GM18508 (cell line): Measurements from ENCODE around the gene NFIA.

ENCODE experiments used
- ATAC-seq: cut with Tn5 transposase; IDR thresholded peaks from one replicate; pipeline ENCODE4 v1.9.1; 2021; ENCODE audit warnings: moderate number of reproducible peaks; ENCODE audit not compliant: insufficient read depth, unreplicated experiment

NFIA gene

DNA sequence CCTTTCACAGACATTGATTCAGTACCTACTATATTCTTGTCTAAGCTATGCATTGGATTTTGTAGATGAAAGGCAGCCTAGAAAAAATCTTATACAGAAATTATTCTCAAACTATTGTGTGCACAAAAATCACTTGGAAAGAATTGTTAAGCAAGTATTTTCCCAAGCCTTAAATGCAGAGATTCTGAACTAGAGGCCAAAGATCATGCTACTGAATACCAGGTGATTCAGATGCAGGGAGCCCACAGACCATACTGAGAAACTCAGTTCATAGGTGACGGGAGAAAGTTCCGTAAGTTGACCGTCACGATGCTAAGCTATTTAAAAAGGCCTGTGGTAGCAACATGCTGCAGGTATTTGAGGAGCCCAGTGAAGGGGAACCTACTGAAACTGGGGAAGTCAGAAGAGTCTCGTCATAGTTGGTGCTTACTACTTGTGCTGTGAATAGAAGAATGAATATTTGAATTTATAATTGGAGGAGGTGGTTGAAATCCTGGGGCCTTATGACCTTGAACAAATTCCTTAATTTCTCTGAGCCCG, 150.8 kb downstream of the NFIA start:
- no peak for ATAC-seq

DNA sequence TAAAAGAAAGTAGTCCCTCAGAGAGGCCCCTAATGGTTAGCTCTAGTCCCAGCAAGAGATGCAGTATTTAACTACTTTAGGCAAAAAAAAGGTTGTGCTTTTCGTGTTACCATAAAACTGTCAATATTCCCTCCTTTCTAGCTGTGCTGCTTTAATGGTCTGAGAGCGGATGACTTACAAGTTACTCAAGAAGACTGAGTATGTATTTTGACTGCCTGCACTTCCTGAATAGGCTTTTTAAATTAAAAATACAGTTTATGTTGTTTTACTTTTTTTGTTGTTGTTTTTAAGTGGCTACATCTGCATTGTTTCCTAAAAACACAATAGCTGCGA, 152.2 kb downstream of the NFIA start:
- no peak for ATAC-seq

DNA sequence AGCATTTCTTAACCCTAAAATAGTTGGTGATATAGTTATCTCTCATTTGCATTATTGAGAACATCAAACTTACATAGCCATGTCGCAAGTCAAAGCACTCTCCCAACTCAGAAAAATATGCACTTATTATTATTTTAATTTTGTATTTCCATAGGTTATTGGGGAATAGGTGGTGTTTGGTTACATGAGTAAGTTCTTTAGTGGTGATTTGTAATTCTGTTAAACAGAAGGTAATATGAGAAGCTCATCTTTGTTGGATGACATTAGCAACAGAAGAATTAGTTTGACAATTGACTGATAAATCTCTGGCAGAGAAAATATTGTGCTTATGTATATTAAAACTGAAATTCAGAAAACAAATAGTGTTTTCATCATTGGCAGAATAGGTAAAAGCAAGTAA, 154.8 kb downstream of the NFIA start:
- no peak for ATAC-seq

DNA sequence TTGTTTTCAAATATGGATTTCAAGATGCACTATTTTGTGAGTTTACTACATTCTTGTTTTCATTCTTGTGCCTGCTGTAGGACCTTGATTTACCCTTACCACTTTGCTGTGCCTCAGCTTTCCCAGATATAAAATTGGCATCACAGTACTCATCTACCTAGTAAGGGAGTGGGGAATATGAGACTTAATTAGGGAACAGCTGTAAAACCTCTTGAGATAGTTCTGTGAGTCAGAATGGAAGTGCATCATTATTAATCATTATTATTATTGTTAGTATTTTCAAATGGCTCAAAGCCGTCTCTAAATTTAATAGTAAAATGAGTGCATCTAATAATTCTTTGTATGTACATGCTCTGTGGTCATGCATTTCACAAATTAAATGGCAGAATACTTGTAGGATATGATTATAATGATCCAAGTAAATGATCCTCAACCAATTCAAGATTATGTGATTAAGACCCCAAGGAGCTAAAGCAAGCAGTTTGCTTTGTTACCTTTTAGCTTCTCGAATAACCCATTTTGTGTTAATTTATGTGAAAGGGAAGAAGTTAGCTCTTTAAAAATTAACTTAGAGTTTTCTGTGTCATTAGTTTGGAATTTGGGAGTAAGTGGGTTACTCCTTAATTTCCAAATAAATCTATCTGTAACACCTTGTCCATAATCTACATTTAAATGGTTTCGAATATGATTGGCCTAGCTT, 155.4 kb downstream of the NFIA start:
- ATAC-seq = no peak

DNA sequence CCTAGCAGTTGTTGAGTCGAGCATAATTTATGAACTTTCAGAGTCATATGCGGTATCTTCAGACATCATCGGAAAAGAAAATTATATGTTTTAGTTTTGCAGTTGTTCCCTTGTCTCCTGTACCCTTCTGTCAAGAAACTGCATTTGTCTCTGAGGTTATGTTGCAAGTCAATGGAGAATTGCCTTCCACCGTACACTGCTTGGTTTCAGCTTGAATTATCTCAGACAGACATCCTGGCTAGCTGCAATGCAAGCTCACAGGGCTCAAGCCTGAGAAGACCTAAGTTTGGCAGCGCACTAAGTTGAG, 156.0 kb downstream of the NFIA start:
- no peak for ATAC-seq

DNA sequence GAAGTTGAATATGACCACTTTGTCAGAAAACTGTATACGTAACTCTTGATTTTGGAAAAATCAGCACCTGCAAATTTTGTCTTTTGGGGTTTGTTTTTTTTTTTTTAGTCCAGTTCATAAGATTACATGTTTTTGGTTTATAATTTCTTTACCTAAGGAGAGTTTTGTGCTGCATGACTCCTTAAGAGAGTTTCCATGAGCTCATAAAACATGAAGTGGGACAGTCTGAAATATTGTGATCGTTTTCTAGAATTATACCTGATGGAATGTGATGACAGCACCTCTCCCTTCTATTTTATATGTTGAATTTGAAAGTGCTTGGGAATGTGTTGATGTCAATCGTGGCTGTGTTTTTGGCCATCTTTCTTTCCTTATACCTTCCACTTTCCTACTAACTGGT, 158.5 kb downstream of the NFIA start:
- ATAC-seq = no peak

DNA sequence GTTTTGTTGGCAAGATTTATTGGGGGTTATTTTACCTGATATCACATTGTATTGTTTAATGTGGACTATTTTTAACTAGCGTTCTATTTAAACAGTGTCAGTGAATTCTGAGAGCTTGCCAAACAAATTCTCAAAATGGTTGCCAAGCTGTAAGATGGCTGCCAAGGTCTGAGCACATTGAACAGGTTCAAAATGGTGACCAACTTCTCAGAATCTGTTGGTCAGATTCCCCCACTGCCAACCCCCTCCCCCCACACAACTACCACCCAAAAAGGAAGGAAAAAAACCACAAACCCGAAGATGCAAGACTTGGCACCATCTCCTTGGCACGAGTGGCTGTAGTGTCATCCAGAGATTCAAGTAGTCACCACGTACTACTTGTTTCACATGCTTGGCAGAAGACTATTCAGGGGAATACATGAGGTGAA, 159.1 kb downstream of the NFIA start:
- ATAC-seq = no peak

DNA sequence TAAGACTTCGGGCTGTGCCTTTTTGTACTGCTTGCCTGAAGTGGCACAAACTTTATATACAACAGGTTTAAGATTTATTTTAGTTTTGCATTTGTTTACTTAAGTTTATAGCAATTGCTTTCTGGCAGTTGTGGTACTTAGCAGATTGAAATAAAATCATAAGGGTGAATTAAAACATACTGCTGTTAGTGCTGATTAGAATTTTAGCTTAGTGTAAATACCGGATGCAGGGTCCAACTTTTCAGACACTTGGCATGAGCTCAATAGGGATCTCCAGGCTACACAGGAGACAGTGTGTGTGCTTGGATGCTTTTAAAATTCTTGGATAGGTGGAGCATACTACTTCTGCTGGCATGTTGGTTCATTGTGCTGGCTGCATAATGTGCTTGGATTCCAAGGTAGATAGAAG, 159.6 kb downstream of the NFIA start:
- ATAC-seq = no peak

DNA sequence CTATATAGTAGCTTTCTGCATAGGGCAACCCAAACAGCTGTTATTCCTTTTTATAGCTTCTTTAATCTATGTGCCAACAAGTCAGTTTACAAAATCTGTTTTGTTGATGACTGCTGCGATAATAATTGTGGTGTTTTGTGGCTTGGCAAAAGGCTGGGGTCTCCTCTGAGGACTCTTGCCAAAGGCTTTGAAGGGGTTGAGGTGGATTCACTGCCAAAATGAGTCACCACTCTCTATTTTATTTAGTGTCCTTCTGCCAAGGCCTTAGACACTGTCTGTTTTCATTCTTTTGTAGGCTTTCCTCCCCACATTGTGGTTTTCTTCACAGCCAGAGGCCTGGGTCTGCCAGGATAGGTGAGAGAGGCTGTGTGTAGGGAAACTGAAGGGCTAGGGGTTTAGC, 161.8 kb downstream of the NFIA start:
- no peak for ATAC-seq

DNA sequence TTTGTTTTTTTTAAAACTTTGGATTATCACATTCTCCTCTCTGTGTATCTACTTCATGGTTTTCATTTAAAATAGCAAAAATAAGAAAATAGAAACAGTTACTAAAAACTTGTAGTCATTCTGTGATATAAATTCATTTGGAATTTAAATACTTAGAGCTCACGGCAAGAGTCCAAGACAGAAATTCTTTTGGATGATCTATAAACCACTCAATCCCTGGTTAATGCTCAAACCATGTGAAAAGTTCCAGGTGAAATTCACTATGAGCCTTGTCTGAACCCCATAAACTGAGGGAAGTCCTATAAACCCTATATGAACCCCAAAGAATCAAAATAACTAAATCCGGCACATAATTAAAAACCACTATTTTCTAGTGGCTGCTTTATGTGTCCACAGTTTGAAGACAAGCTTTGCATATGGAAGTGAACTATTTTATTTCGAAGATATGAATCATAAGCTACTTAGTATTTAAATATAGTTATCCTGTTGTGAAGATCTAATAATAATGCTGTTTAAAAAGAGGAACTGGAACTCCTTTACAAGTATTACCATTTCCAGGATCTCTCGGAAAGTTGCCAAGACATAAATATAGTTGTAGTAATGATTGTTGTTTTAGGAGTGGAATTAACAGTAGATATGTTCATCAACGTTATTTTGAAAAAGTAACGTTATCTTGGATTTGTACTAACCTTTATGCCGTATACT, 163.5 kb downstream of the NFIA start:
- no peak for ATAC-seq

DNA sequence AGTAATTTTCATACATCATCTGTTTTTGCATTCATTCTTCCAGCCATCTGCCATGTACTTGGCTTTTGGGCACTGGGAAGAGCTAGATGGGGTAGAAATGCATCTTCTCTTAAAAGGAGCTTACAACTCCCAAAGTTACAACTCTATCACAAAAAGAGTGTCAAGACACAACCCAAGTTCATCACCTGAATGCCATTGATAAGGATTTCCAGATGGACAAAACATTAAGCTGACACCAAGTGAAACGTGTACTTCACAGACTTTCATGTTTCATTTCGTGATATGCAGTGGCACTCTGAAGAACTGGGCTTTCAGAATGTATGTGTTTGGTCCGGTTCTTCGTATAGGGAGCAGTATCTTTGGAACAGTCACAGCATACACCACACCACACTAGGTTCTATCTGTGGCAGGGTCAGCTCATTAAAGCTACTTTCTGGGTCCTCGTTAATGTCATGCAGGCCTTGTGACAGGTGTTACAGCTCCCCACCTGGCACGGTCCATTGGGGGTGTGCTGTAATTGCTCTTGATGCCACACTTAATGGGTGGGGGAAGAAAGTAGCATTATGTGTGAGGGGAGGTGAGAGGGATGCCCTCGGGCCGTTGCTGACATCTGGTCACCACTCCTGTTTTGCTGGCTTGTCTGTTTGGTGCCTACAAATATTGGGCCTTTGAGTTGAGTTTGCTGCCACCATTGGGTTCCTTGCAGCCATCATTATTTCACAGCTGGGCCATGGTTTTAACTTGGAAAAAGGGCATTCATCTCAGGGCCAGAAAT, 164.9 kb downstream of the NFIA start:
- no peak for ATAC-seq

DNA sequence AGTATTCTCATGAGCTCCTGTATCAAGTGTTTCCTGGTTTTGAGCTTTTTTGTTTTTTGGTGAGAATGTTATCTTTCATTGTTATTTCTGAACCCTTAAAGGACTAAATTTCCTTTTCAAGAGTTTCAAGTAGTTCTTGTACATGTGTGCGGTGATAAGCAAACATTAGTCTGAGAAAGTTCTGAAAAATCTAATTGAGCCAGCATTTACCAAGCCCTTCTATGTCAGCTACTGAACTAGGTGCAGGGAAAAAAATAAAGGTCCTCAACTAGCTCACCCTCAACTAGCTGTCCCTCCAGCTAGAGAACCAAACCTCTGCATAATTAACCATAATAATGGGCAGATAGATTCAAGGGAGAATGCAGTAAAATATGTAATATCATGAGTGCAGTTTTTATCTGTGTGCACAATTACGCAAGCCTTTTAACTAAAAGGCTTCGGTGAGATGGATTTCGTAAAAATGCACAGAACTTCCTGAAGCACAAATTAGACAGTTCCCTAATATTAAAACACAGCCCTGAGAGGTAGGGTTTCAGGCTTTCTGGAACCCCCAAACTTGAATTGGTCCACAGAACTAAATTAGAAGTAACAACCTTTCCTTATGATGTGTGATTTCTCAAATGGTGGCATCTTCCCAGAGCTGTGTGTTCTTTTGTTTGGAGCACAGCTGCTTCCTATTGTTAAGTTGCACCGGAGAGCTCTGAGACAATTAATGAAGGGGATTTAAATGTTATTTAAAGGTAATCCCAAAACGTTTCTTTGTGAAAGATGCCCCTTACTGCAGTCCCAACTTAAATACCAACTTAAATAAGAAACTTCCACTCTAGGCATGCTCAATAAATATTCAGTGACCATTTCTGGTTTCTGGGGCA, 165.8 kb downstream of the NFIA start:
- no peak for ATAC-seq

DNA sequence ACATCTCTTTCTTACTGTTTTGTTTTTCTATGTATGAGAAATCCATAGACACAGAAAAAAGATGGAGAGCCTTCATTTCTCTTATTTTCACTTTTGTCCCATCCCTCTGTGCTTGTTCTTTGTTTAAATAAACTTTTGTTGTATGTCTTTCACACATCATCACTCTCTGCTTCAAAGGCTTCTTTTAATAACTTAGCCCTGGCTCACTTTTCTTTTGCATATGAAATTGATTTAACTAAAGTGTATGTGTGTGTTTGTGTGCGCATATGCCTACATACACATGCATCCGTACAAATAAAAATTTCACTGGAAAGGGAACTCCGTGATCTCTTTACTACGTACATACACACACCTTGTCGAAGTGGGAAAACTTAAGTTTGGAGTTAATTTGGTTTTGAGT, 168.6 kb downstream of the NFIA start:
- no peak for ATAC-seq

DNA sequence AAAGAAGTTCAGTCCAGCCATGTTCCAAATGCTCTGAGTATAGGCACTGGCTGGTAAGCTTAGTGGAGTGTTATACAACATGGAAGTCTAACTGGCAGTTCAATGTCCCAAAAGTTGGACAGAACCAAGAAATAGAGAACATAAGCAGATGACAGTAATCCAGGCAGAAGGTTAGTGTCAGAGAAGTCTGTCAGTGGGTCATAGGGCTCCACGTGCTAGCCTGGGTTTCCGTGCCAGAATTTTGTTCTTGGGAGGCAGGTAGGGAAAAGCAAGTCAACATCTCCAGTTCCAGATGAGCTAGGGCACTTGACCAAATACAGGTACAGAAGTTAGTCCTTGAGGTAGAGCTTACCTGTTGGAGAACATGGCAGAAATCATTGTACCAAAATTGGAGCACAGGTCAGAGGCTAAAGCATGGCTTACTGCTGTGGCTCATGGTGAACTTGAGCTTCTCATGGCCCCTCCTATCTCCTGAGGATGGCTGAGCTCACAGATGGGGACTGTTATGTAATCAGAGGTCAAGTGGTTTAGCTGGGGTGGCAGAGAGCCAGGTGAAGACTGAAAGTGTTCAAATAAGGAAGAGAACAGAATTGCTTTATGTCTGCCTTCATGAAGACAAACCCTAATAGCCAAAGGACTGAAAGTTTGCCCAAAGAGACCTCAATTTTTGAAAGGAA, 170.8 kb downstream of the NFIA start:
- no peak for ATAC-seq

DNA sequence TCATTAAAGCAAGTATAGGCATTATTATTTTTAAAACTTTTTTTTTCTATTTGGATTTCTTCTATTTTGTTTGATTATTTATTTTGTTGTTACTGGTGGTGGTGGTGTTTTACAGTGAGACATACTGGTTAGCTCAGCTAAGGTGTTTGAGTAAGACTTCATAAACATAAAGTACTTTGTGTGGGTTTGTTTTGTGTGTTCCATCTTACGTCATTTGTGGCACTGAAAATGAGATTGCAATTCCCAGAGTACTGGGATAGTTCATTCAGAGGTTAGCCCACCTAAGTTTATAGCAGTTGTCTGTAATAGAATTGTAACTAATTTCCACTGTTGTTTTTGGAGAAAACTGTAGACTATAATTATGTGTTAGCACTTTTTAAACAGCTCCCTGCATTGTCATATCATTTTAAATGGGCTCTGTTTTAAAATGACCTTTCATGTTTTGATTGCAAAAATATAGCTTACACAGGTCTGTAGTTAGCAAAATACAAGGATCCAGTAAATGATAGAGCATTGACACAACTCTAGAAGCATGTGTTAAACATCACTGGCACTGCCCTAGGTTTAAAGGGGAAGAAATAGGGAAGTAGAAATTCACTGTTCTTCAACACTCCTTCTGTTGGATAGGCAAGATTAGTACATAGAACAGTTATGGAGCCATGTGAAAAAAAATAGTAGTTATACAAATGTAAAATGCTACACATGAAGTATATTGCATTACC, 171.7 kb downstream of the NFIA start:
- no peak for ATAC-seq

DNA sequence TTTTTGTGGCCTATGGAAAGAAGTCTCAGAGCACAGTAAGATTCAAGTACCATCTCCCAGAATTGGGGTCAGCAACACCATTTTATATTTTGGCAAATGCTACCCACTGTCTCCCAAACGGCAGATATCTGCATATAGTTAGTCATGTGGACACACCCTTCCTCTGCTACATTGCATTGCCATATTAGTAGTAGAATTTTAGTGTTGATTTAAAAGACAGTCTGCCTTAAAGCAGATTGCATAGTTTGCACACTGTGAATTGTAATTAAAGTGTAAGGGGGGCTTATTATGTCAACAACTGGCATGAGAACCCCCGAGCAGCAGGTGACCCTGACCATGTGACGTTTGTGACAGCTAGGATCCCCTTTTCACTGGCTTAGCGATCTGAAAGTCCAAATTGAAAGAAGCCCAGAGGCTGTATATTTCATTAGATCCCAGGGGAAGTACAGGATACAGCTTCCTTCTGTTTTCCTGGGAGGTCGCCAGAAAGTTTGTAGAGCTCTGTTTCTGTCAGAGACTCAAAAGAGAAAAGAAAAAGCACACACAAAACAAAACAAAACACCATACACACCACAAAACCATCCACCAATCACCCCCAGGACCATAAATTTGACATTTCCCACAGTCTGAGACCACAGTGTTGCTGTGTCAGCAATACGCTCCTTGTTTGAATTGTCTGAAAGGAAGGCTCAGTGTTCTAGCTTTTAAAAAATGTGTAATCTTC, 172.4 kb downstream of the NFIA start:
- ATAC-seq = no peak

DNA sequence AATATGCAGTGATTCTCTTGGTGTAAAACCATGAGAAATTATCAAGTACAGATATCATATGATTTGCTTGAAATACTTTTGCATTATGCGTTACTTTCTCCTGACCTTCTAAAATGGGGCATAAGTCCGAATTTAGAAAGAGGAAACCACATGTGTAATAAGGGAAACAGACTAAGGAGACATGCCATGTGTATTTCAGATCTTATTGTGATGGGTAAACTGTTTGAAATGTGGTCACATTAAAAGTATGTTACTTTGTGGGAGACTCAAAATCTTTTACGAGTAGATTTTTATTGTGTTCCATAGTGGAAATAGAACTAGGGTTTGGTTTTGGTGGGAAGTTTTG, 173.0 kb downstream of the NFIA start:
- ATAC-seq = no peak

DNA sequence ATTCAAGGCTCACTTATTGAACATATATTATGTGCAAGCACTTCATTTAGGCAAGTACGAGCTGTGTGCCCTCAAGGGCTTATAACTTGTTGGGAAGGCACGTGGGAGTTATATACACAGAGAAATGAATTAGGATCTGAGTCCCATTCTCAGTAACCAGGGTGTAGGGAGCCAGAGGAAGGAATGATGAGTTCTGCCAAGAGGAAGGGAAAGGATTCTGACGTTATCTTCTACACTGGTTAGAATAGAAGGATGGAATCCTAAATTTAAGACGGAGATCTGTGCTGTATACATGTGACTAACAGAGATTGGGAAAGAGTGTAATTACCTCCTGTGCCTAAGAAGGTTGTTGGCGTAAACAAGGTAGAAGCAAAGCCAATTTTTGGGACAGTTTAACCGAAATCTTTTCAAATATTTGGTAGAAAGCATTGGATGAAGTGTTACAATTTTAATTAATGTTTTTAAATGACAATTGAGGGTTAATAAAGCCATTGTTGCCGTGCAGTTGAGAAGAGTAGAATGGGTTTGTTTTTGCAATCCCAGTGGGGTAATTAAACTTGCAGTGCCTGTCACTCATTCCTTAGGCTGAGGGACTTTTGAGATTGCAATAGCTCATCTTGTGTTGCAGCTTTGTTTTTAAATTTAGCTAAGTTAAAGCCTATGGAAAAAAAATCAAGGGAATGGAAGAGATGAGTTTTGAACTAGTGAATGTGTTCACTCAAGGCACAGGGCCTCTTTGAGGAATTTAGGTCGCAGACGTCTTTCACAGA, 177.2 kb downstream of the NFIA start:
- no peak for ATAC-seq
